Posterior cingulate gyrus (tissue), 11 donors: Measurements from ENCODE around the gene LRRC74A.

Source experiments
- DNase-seq, 10 donors: peaks; one replicate each; pipeline versions ENCODE4 v3.0.0 to v3.0.0-alpha.2; 2020 to 2021; ENCODE audit warnings: mixed read lengths in 3 of 10
- intact Hi-C: fragments of 100-400 bp; cut with DNase I; formaldehyde crosslinking; loops from one replicate; pipeline ENCODE4 v1.15.1; 2023

Gene LRRC74A

GRCh38 chr14:76808011-76808410 is 18.2 kb upstream of the LRRC74A start:
- no peak for DNase-seq
- intact Hi-C loops, result no loop called here

- DNase-seq, result no peak
- intact Hi-C loops, result no loop called here
These were observed 17.2 kb upstream of the LRRC74A start for GRCh38 chr14:76808990-76809389.

GRCh38 chr14:76810525-76810924 is 15.7 kb upstream of the LRRC74A start:
- intact Hi-C loops, result loop anchor here (10.0 kb wide), 1 partner anchor 64 kb away; no protein-coding TSS in a partner anchor
- DNase-seq, result no peak

- intact Hi-C loops, result loop anchor here (1.0 to 10.0 kb wide), 2 partner anchors 64 to 101 kb away; no protein-coding TSS in a partner anchor
- peak in 3 of 10 donors; percentile 17 to 46 (median 32) for DNase-seq
These were observed 15.2 kb upstream of the LRRC74A start for GRCh38 chr14:76810953-76811400.

- no peak for DNase-seq
- intact Hi-C loops, result loop anchor here (1.0 to 10.0 kb wide), 2 partner anchors 63 to 101 kb away; no protein-coding TSS in a partner anchor
These were observed 14.6 kb upstream of the LRRC74A start for GRCh38 chr14:76811561-76811960.

- intact Hi-C loops, result loop anchor here (1.0 to 10.0 kb wide), 3 partner anchors 17 to 63 kb away; no protein-coding TSS in a partner anchor
- DNase-seq, result no peak
These were observed 14.2 kb upstream of the LRRC74A start for GRCh38 chr14:76812093-76812421.

GRCh38 chr14:76812422-76813383 is 13.5 kb upstream of the LRRC74A start, which contains the start of gene ANGEL1:
ANGEL1 (minus strand) TSS chr14:76812882; CDS start chr14:76812827, 55 bp downstream.
- intact Hi-C loops, result loop anchor here (1.0 to 10.0 kb wide), 3 partner anchors 16 to 62 kb away; no protein-coding TSS in a partner anchor
- peak; percentile 90 to 99 (median 92) for DNase-seq

- intact Hi-C loops, result loop anchor here (10.0 kb wide), 1 partner anchor 60 kb away; no protein-coding TSS in a partner anchor
- DNase-seq, result no peak
These were observed 11.2 kb upstream of the LRRC74A start for GRCh38 chr14:76814726-76815645.

GRCh38 chr14:76820700-76821099 is 5.5 kb upstream of the LRRC74A start:
- no peak for DNase-seq
- intact Hi-C loops, result no loop called here

- DNase-seq, result peak in 1 of 10 donors; percentile 80
- intact Hi-C loops, result loop anchor here (2.0 kb wide), 1 partner anchor 15 kb away; the partner anchor contains the start of gene ANGEL1
These were observed 1.6 kb downstream of the LRRC74A start for GRCh38 chr14:76827696-76828296.

- no peak for DNase-seq
- intact Hi-C loops, result loop anchor here (2.0 kb wide), 1 partner anchor 16 kb away; the partner anchor contains the start of gene ANGEL1
These were observed 2.3 kb downstream of the LRRC74A start for GRCh38 chr14:76828339-76829012.

- peak in 1 of 10 donors; percentile 88 for DNase-seq
- intact Hi-C loops, result loop anchor here (2.0 kb wide), 1 partner anchor 16 kb away; the partner anchor contains the start of gene ANGEL1
These were observed 2.8 kb downstream of the LRRC74A start for GRCh38 chr14:76829013-76829365.

- peak; percentile 75 to 97 (median 88) for DNase-seq
- intact Hi-C loops, result loop anchor here (2.0 kb wide), 1 partner anchor 17 kb away; the partner anchor contains the start of gene ANGEL1
These were observed 3.6 kb downstream of the LRRC74A start for GRCh38 chr14:76829650-76830421.

- intact Hi-C loops, result no loop called here
- no peak for DNase-seq
These were observed 4.3 kb downstream of the LRRC74A start for GRCh38 chr14:76830556-76830955.

- intact Hi-C loops, result no loop called here
- no peak for DNase-seq
These were observed 6.3 kb downstream of the LRRC74A start for GRCh38 chr14:76832503-76832988.

GRCh38 chr14:76833011-76833410 is 6.8 kb downstream of the LRRC74A start:
- intact Hi-C loops, result no loop called here
- DNase-seq, result no peak

GRCh38 chr14:76834241-76834661 is 8.0 kb downstream of the LRRC74A start:
- intact Hi-C loops, result no loop called here
- no peak for DNase-seq

- peak in 5 of 10 donors; percentile 23 to 85 (median 30) for DNase-seq
- intact Hi-C loops, result no loop called here
These were observed 9.9 kb downstream of the LRRC74A start for GRCh38 chr14:76836029-76836630.
